Muscle layer of colon (tissue), 2 donors: ENCODE results near the gene ABCB4.
"Not testable (repeated sequence)": the region's sequence is repeated elsewhere in the genome, so short reads cannot be mapped to it uniquely, and the experiment has no call there.

Experiments
- H3K27ac ChIP-seq: one replicate; pipeline ENCODE4 v1.7.0; 2013; ENCODE audit warnings: low read depth, mild to moderate bottlenecking, low read length, moderate library complexity
- H3K27me3 ChIP-seq, 2 donors: one replicate each; pipeline ENCODE4 v1.7.0; 2013; ENCODE audit warnings: low read length in 2 of 2, mild to moderate bottlenecking in 2 of 2; ENCODE audit not compliant: insufficient read depth in 2 of 2, control insufficient read depth in 1 of 2
- H3K36me3 ChIP-seq: one replicate; pipeline ENCODE4 v1.7.0; 2013; ENCODE audit warnings: mild to moderate bottlenecking, low read length; ENCODE audit not compliant: insufficient read depth
- H3K4me1 ChIP-seq: one replicate; pipeline ENCODE4 v1.7.0; 2013; ENCODE audit warnings: mild to moderate bottlenecking, low read length; ENCODE audit not compliant: insufficient read depth
- H3K4me3 ChIP-seq, 2 donors: one replicate each; pipeline ENCODE4 v1.7.0; 2013; ENCODE audit warnings: low read length in 2 of 2, low read depth in 1 of 2, mild to moderate bottlenecking in 1 of 2, moderate library complexity in 1 of 2
- H3K9ac ChIP-seq: one replicate; pipeline ENCODE4 v1.7.0; 2013; ENCODE audit warnings: low read length
- H3K9me3 ChIP-seq: one replicate; pipeline ENCODE4 v1.7.0; 2013; ENCODE audit warnings: mild to moderate bottlenecking, low read length
- donor health status: abdominal sarcoma.
- donor health status: Adenocarcinoma of cecum.

ABCB4 gene

GRCh38 chr7:87474533-87475358 lies 734 bp downstream of the ABCB4 start:
- Histone ChIP-seq H3K9ac (no peak overlapping the region), H3K27ac (no peak overlapping the region)

DNA sequence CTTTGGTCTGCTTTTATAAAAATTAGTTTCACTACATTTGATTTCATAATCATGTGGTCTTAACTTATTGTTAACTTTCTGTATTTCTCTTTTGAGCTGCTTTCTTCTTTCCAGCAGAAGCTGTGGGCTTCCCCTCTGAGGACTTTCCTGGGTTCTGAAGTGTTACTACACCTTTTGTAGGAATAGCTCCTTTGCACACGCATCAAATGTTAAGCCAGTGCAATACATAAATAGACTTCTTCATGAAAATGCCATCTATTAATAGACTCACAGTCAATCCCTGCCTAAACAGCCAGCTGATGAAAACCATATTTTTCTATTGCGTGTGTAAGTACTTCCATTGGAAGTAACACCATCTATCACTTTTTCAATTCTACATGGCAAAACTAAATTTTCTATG lies 1.5 kb downstream of the ABCB4 start:
- H3K9ac ChIP-seq: no peak overlapping the region
- peak overlapping the region in 1 of 2 donors; percentile 48 for H3K4me3 ChIP-seq

More at GRCh38 chr7:87474533-87475358, 734 bp downstream of the ABCB4 start:
- H3K36me3 ChIP-seq: no peaks in the 10 kb centered on the region
- no peaks in the 10 kb centered on the region for H3K9me3 ChIP-seq
- peak overlapping the region; percentile 6 to 48 for H3K4me3 ChIP-seq
- no peaks in the 10 kb centered on the region for H3K27me3 ChIP-seq
- peaks cover 15% of the 10 kb centered on the region for H3K4me1 ChIP-seq

DNA sequence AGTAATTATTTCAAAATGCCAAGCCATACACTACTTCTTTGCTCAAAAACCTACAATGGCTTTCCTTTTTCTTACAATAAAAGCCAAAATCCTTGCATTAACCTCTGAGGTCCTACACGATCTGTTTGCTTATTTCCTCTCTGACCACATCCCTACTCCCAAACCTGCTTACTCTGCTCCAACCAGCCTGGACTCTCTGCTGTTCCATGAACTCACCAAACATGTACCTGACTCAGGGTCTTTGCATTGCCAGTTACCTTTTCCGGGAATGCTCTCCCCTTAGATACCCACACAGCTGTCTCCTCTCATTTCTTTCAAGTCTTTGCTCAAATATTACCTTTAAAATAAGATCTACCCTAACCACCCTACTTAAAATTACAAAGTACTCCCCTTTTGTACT lies 2.3 kb downstream of the ABCB4 start:
- H3K36me3 ChIP-seq: no peaks in the 10 kb centered on the region
- no peaks in the 10 kb centered on the region for H3K9me3 ChIP-seq
- no peak overlapping the region for H3K27ac ChIP-seq
- H3K9ac ChIP-seq: no peak overlapping the region
- peaks cover 15% of the 10 kb centered on the region for H3K4me1 ChIP-seq
- H3K27me3 ChIP-seq: no peaks in the 10 kb centered on the region
- H3K4me3 ChIP-seq: no peak overlapping the region

More for the DNA sequence above, 1.5 kb downstream of the ABCB4 start:
- H3K9me3 ChIP-seq: no peaks in the 10 kb centered on the region
- peaks cover 15% of the 10 kb centered on the region for H3K4me1 ChIP-seq
- no peak overlapping the region for H3K27ac ChIP-seq
- H3K27me3 ChIP-seq: no peaks in the 10 kb centered on the region
- H3K36me3 ChIP-seq: no peaks in the 10 kb centered on the region

GRCh38 chr7:87471473-87471872 lies 4.0 kb downstream of the ABCB4 start:
- H3K27ac ChIP-seq: no peak overlapping the region
- no peak overlapping the region for H3K4me3 ChIP-seq
- no peaks in the 10 kb centered on the region for H3K9me3 ChIP-seq

GRCh38 chr7:87469204-87469603 lies 6.3 kb downstream of the ABCB4 start:
- H3K36me3 ChIP-seq, H3K27ac ChIP-seq, H3K4me3 ChIP-seq, H3K9ac ChIP-seq, H3K27me3 ChIP-seq, H3K4me1 ChIP-seq, H3K9me3 ChIP-seq: not testable (repeated sequence)

More at GRCh38 chr7:87471473-87471872, 4.0 kb downstream of the ABCB4 start:
- Histone ChIP-seq H3K9ac (no peak overlapping the region), H3K36me3 (no peaks in the 10 kb centered on the region), H3K27me3 (no peaks in the 10 kb centered on the region), H3K4me1 (peaks cover 15% of the 10 kb centered on the region)

DNA sequence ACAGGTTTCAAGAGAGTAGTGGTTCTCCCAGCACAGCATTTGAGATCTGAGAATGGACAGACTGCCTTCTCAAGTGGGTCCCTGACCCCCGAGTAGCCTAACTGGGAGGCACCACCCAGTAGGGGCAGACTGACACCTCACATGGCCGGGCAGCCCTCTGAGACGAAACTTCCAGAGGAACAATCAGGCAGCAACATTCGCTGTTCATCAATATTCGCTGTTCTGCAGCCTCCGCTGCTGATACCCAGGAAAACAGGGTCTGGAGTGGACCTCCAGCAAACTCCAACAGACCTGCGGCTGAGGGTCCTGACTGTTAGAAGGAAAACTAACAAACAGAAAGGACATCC lies 10.0 kb downstream of the ABCB4 start:
- H3K27me3 ChIP-seq, H3K36me3 ChIP-seq, H3K9me3 ChIP-seq, H3K4me1 ChIP-seq, H3K4me3 ChIP-seq, H3K27ac ChIP-seq, H3K9ac ChIP-seq: not testable (repeated sequence)

DNA sequence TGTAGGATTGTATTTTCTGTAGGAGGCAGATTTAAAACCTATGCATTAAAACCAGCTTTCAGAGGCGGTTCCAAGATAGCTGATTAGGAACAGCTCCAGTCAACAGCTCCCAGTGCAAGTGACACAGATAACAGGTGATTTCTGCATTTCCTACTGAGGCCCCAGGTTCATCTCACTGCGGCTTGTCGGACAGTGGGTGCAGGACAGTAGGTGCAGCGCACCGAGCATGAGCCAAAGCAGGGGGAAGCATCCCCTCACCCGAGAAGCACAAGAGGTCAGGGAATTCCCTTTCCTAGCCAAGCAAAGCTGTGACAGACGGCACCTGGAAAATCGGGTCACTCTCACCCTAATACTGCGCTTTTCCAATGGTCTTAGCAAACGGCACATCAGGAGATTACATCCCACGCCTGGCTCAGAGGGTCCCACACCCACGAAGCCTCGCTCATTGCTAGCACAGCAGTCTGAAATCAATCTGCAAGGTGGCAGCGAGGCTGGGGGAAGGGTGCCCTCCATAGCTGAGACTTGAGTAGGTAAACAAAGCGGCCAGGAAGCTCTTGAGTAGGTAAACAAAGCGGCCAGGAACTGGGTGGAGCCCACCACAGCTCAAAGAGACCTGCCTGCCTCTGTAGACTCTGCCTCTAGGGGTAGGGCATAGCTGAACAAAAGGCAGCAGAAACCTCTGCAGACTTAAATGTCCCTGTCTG lies 10.5 kb downstream of the ABCB4 start:
- H3K4me3 ChIP-seq, H3K36me3 ChIP-seq, H3K9ac ChIP-seq, H3K27me3 ChIP-seq, H3K27ac ChIP-seq, H3K9me3 ChIP-seq, H3K4me1 ChIP-seq: not testable (repeated sequence)

- Histone ChIP-seq H3K27ac (no peak overlapping the region), H3K9ac (no peak overlapping the region), H3K9me3 (no peaks in the 10 kb centered on the region), H3K36me3 (no peaks in the 10 kb centered on the region), H3K4me1 (no peaks in the 10 kb centered on the region), H3K4me3 (no peak overlapping the region), H3K27me3 (no peaks in the 10 kb centered on the region)
Measured at GRCh38 chr7:87463982-87464381, 11.5 kb downstream of the ABCB4 start.

DNA sequence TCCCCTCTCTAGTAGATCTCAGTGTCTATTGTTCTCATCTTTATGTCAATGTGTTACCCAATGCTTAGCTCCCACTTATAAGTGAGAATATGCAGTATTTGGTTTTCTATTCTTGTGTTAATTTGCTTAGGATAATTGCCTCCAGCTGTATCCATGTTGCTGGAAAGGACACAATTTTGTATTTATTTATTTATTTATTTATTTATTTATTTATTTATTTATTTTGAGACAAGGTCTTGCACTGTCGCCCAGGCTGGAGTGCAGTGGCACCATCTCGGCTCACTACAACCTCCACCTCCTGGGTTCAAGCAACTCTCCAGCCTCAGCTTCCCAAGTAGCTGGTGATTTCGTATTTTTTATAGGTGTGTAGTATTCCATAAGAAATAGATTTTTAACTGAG lies 15.0 kb downstream of the ABCB4 start:
- H3K9me3 ChIP-seq, H3K36me3 ChIP-seq, H3K4me1 ChIP-seq, H3K4me3 ChIP-seq, H3K9ac ChIP-seq, H3K27me3 ChIP-seq, H3K27ac ChIP-seq: not testable (repeated sequence)

- Histone ChIP-seq H3K4me1 (no peaks in the 10 kb centered on the region), H3K9me3 (no peaks in the 10 kb centered on the region), H3K9ac (no peak overlapping the region), H3K4me3 (no peak overlapping the region), H3K27me3 (no peaks in the 10 kb centered on the region), H3K36me3 (no peaks in the 10 kb centered on the region), H3K27ac (no peak overlapping the region)
Measured at GRCh38 chr7:87459941-87460340, 15.5 kb downstream of the ABCB4 start.

DNA sequence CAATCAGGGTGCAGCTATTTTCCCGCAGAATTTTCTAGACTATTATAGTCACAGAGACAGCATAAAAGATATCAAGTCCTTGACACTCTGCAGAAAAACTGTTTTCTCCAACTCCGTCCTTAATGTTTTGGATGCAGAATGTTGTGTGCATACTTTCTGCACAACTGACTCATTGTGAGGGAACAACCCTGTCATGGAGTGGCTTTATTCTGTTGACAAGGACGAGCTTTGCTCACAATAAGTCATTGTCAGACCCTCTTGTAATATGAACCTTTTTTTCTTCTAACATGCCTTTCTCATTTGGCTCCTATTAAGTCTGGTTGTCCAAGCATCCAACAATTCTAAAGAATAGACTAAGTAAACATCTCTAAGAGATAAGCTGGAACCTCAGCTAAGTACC lies 17.3 kb downstream of the ABCB4 start:
- Histone ChIP-seq H3K4me1 (no peaks in the 10 kb centered on the region), H3K27me3 (no peaks in the 10 kb centered on the region), H3K9ac (no peak overlapping the region), H3K4me3 (no peak overlapping the region), H3K27ac (no peak overlapping the region), H3K36me3 (no peaks in the 10 kb centered on the region), H3K9me3 (no peaks in the 10 kb centered on the region)

DNA sequence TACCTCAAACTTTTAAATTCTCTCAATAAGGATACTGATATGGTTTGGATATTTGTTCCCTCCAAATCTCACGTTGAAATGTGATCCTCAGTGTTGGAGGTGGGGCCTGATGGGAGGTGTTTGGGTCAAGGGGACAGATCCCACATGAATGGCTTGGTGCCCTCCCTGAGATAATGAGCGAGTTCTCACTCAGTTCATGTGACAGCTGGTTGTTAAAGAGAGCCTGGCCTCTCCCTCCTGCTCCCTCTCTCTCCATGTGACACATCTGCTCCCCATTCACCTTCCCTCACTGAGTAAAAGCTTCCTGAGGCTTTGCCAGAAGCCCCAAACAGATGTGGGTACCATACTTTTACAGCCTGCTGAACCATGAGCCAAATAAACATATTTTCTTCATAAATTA lies 19.2 kb downstream of the ABCB4 start:
- Histone ChIP-seq H3K27ac (no peak overlapping the region), H3K9ac (no peak overlapping the region), H3K4me3 (no peak overlapping the region), H3K9me3 (no peaks in the 10 kb centered on the region), H3K36me3 (no peaks in the 10 kb centered on the region), H3K27me3 (no peaks in the 10 kb centered on the region), H3K4me1 (no peaks in the 10 kb centered on the region)
